Measurements from ENCODE around the gene ZNRF2.

GRCh38 chr7:30279653-30279904 lies 4.8 kb upstream of the ZNRF2 start:
- TF ChIP-seq CTCF (conservative IDR thresholded peaks at IDR 0.05 in 1 of 2, IDR thresholded peaks at IDR 0.05 in 1 of 2; ENCODE audit: extremely low read depth in 1 of 2, insufficient read depth in 1 of 2, low read depth in 1 of 2, low read length in 2 of 2): no peak
- no peak for TF ChIP-seq EZH2 (IDR thresholded peaks at IDR 0.05; ENCODE audit: borderline replicate concordance, low read length)

Data from mammary epithelial cell (primary cell).